Measurements from ENCODE around the gene PTBP1. TPM values are rescaled to one million over a fixed set of nuclear protein-coding genes. Genes with fewer than 3 reads are reported as not detected.

PTBP1 gene
- total and polyA plus RNA-seq, 2 donors (not counting 1 experiment from before 2014, with no cell fraction given) = 74.6 to 83.1 TPM

GRCh38 chr19:780935-781334, 16.3 kb upstream of the PTBP1 start:
- H3K4me3 ChIP-seq (replicated peaks in 1 of 4; ENCODE audit: control extremely low read depth in 1 of 4, insufficient read depth in 1 of 4, low read depth in 3 of 4, low read length in 4 of 4) = no peak overlapping the region
- H4K20me1 ChIP-seq (ENCODE audit: control insufficient read depth, extremely low read depth, insufficient read depth, low read length) = no peaks in the 10 kb centered on the region
- TF ChIP-seq EZH2 (IDR thresholded peaks at IDR 0.05; ENCODE audit: low read length, missing control alignments) = no peak
- TF ChIP-seq CTCF (conservative IDR thresholded peaks at IDR 0.05 in 1 of 2, IDR thresholded peaks at IDR 0.05 in 1 of 2; ENCODE audit: low read depth in 1 of 2, low read length in 2 of 2) = no peak
- H3K4me1 ChIP-seq (ENCODE audit: control insufficient read depth, extremely low read depth, insufficient read depth, low read length) = peaks cover 10% of the 10 kb centered on the region
- no peaks in the 10 kb centered on the region for H3K79me2 ChIP-seq (ENCODE audit: control insufficient read depth, insufficient read depth, low read length)
- no peak overlapping the region for H2AFZ ChIP-seq (ENCODE audit: low read length)
- H3K4me2 ChIP-seq (ENCODE audit: extremely low read depth, insufficient read depth, low read length) = no peak overlapping the region
- no peaks in the 10 kb centered on the region for H3K36me3 ChIP-seq (ENCODE audit: control insufficient read depth, insufficient read depth, low read length)
- H3K27ac ChIP-seq (ENCODE audit: insufficient read depth, low read length) = no peak overlapping the region
- no peaks in the 10 kb centered on the region for H3K9me3 ChIP-seq (ENCODE audit: control insufficient read depth, insufficient read depth, low read depth, low read length)
- no peak for DNase-seq (ENCODE audit: low read depth in 2 of 2)
- no peaks in the 10 kb centered on the region for H3K27me3 ChIP-seq (ENCODE audit: control insufficient read depth, insufficient read depth, low read length)
- H3K9ac ChIP-seq (ENCODE audit: insufficient read depth, low read length) = no peak overlapping the region

- Histone ChIP-seq H3K36me3 (ENCODE audit: control insufficient read depth, insufficient read depth, low read length) (no peaks in the 10 kb centered on the region), H3K9me3 (ENCODE audit: control insufficient read depth, insufficient read depth, low read depth, low read length) (no peaks in the 10 kb centered on the region), H3K79me2 (ENCODE audit: control insufficient read depth, insufficient read depth, low read length) (no peaks in the 10 kb centered on the region), H2AFZ (ENCODE audit: low read length) (no peak overlapping the region), H3K4me1 (ENCODE audit: control insufficient read depth, extremely low read depth, insufficient read depth, low read length) (peaks cover 10% of the 10 kb centered on the region), H4K20me1 (ENCODE audit: control insufficient read depth, extremely low read depth, insufficient read depth, low read length) (no peaks in the 10 kb centered on the region), H3K9ac (ENCODE audit: insufficient read depth, low read length) (no peak overlapping the region), H3K27me3 (ENCODE audit: control insufficient read depth, insufficient read depth, low read length) (no peaks in the 10 kb centered on the region), H3K27ac (ENCODE audit: insufficient read depth, low read length) (no peak overlapping the region), H3K4me3 (replicated peaks in 1 of 4; ENCODE audit: control extremely low read depth in 1 of 4, insufficient read depth in 1 of 4, low read depth in 3 of 4, low read length in 4 of 4) (no peak overlapping the region), H3K4me2 (ENCODE audit: extremely low read depth, insufficient read depth, low read length) (no peak overlapping the region)
- DNase-seq (ENCODE audit: low read depth in 2 of 2) = no peak
- TF ChIP-seq EZH2 (IDR thresholded peaks at IDR 0.05; ENCODE audit: low read length, missing control alignments) (no peak), CTCF (conservative IDR thresholded peaks at IDR 0.05 in 1 of 2, IDR thresholded peaks at IDR 0.05 in 1 of 2; ENCODE audit: low read depth in 1 of 2, low read length in 2 of 2) (no peak)
Observed at GRCh38 chr19:781800-782184, 15.5 kb upstream of the PTBP1 start.

GRCh38 chr19:782185-782877, 14.9 kb upstream of the PTBP1 start:
- no peaks in the 10 kb centered on the region for H4K20me1 ChIP-seq (ENCODE audit: control insufficient read depth, extremely low read depth, insufficient read depth, low read length)
- H3K9me3 ChIP-seq (ENCODE audit: control insufficient read depth, insufficient read depth, low read depth, low read length) = no peaks in the 10 kb centered on the region
- H3K4me2 ChIP-seq (ENCODE audit: extremely low read depth, insufficient read depth, low read length) = peak overlapping the region; percentile 11
- TF ChIP-seq CTCF (conservative IDR thresholded peaks at IDR 0.05 in 1 of 2, IDR thresholded peaks at IDR 0.05 in 1 of 2; ENCODE audit: low read depth in 1 of 2, low read length in 2 of 2) (no peak), EZH2 (IDR thresholded peaks at IDR 0.05; ENCODE audit: low read length, missing control alignments) (no peak)
- H3K4me1 ChIP-seq (ENCODE audit: control insufficient read depth, extremely low read depth, insufficient read depth, low read length) = peaks cover 10% of the 10 kb centered on the region
- H2AFZ ChIP-seq (ENCODE audit: low read length) = peak overlapping the region; percentile 55
- no peaks in the 10 kb centered on the region for H3K79me2 ChIP-seq (ENCODE audit: control insufficient read depth, insufficient read depth, low read length)
- no peak overlapping the region for H3K4me3 ChIP-seq (replicated peaks in 1 of 4; ENCODE audit: control extremely low read depth in 1 of 4, insufficient read depth in 1 of 4, low read depth in 3 of 4, low read length in 4 of 4)
- H3K9ac ChIP-seq (ENCODE audit: insufficient read depth, low read length) = peak overlapping the region; percentile 8
- no peaks in the 10 kb centered on the region for H3K36me3 ChIP-seq (ENCODE audit: control insufficient read depth, insufficient read depth, low read length)
- H3K27ac ChIP-seq (ENCODE audit: insufficient read depth, low read length) = peak overlapping the region; percentile 39
- DNase-seq (ENCODE audit: low read depth in 2 of 2) = peak; percentile 33 to 75
- no peaks in the 10 kb centered on the region for H3K27me3 ChIP-seq (ENCODE audit: control insufficient read depth, insufficient read depth, low read length)

All from fibroblast of lung (primary cell).